SK-N-SH treated with all-trans-retinoic acid at 6 μM for 48 hours (cell line): ENCODE data around the gene RHO.

Experiments
- ARNTL ChIP-seq: fragments of 450-650 bp; formaldehyde crosslinking; IDR thresholded peaks from 2 replicates; pipeline ENCODE4 v1.5.0; 2020; ENCODE audit warnings: low read depth, mild to moderate bottlenecking, moderate library complexity, borderline replicate concordance
- BACH2 ChIP-seq: fragments of 250-450 bp; sonication (Bioruptor Pico); IDR thresholded peaks from 2 replicates; pipeline ENCODE4 v1.9.0; 2021; ENCODE audit warnings: mild to moderate bottlenecking, borderline replicate concordance
- CREB5 ChIP-seq: fragments of 250-450 bp; sonication (Bioruptor Pico); IDR thresholded peaks from 2 replicates; pipeline ENCODE4 v1.5.1; 2020; ENCODE audit warnings: low read depth, mild to moderate bottlenecking, moderate library complexity
- CSDC2 ChIP-seq: fragments of 250-450 bp; sonication (Bioruptor Pico); IDR thresholded peaks from 2 replicates; pipeline ENCODE4 v1.5.0; 2020; ENCODE audit warnings: mild to moderate bottlenecking, moderate library complexity
- ESRRG ChIP-seq: fragments of 250-450 bp; sonication (Bioruptor Pico); IDR thresholded peaks from 2 replicates; pipeline ENCODE4 v1.6.1; 2021; ENCODE audit warnings: mild to moderate bottlenecking
- RARB ChIP-seq: fragments of 250-450 bp; sonication (Bioruptor Pico); IDR thresholded peaks from 2 replicates; pipeline ENCODE4 v1.8.0; 2021; ENCODE audit warnings: mild to moderate bottlenecking, moderate library complexity
- TOX ChIP-seq: fragments of 250-450 bp; sonication (Bioruptor Pico); IDR thresholded peaks from 2 replicates; pipeline ENCODE4 v1.8.0; 2021; ENCODE audit warnings: mild to moderate bottlenecking, moderate library complexity, borderline replicate concordance
- ZFP3 ChIP-seq: fragments of 250-450 bp; sonication (Bioruptor Pico); IDR thresholded peaks from 2 replicates; pipeline ENCODE4 v1.5.0; 2020; ENCODE audit warnings: mild to moderate bottlenecking, moderate library complexity
- ZNF565 ChIP-seq: fragments of 450-650 bp; formaldehyde crosslinking; conservative IDR thresholded peaks from 2 replicates; pipeline ENCODE4 v1.5.0; 2020; ENCODE audit warnings: low read depth, mild to moderate bottlenecking, moderate library complexity
- ZNF70 ChIP-seq: fragments of 450-650 bp; formaldehyde crosslinking; IDR thresholded peaks from 2 replicates; pipeline ENCODE4 v1.5.0; 2020; ENCODE audit warnings: mild to moderate bottlenecking, moderate library complexity
- ZNF8 ChIP-seq: fragments of 450-650 bp; formaldehyde crosslinking; IDR thresholded peaks from 2 replicates; pipeline ENCODE4 v1.5.0; 2020; ENCODE audit warnings: mild to moderate bottlenecking, moderate library complexity
- TF ChIP-seq, protein P1 (sequence below): fragments of 250-450 bp; sonication (Bioruptor Pico); IDR thresholded peaks from 2 replicates; pipeline ENCODE4 v1.8.0; 2020; ENCODE audit warnings: mild to moderate bottlenecking, moderate library complexity, borderline replicate concordance

GRCh38 chr3:129563332-129563731 is 34.9 kb downstream of the RHO start:
- no peak for TF ChIP-seq ZNF8 (CRISPR knock-in tag)
- TF ChIP-seq ARNTL (CRISPR knock-in tag) = no peak
- TF ChIP-seq, protein P1, sequence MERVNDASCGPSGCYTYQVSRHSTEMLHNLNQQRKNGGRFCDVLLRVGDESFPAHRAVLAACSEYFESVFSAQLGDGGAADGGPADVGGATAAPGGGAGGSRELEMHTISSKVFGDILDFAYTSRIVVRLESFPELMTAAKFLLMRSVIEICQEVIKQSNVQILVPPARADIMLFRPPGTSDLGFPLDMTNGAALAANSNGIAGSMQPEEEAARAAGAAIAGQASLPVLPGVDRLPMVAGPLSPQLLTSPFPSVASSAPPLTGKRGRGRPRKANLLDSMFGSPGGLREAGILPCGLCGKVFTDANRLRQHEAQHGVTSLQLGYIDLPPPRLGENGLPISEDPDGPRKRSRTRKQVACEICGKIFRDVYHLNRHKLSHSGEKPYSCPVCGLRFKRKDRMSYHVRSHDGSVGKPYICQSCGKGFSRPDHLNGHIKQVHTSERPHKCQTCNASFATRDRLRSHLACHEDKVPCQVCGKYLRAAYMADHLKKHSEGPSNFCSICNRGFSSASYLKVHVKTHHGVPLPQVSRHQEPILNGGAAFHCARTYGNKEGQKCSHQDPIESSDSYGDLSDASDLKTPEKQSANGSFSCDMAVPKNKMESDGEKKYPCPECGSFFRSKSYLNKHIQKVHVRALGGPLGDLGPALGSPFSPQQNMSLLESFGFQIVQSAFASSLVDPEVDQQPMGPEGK (CRISPR knock-in tag) = no peak
- TF ChIP-seq ZNF70 = no peak
- TF ChIP-seq BACH2 (CRISPR knock-in tag) = no peak
- TF ChIP-seq ZNF565 (CRISPR knock-in tag) = no peak
- TF ChIP-seq ZFP3 (CRISPR knock-in tag) = no peak
- no peak for TF ChIP-seq CREB5 (CRISPR knock-in tag)
- TF ChIP-seq TOX (CRISPR knock-in tag) = no peak
- no peak for TF ChIP-seq RARB
- no peak for TF ChIP-seq ESRRG (CRISPR knock-in tag)
- TF ChIP-seq CSDC2 = no peak
